SH-SY5Y (cell line): ENCODE results near the gene HELLS.

Experiments
- GATA2 ChIP-seq: IDR thresholded peaks from 2 replicates; pipeline ENCODE4 v1.6.1; 2011; ENCODE audit warnings: mild to moderate bottlenecking, low read depth, low read length
- GATA3 ChIP-seq: IDR thresholded peaks from 2 replicates; pipeline ENCODE4 v1.6.1; 2011; ENCODE audit warnings: low read depth, mild to moderate bottlenecking, low read length, moderate library complexity

GRCh38 chr10:94602729-94603515 lies 57.3 kb downstream of the HELLS start:
- TF ChIP-seq GATA3: no peak
- TF ChIP-seq GATA2: no peak
